ENCODE results near the gene FAM120B.

Gene FAM120B

GRCh38 chr6:170270984-170271593 lies 35.5 kb upstream of the FAM120B start:
- TF ChIP-seq Cebpa-rat (IDR thresholded peaks at IDR 0.05): no peak
- Histone ChIP-seq H3K4me3 (peak overlapping the region in 7 of 10 experiments; percentile 25 to 63 (median 45); a peak in 12 of 20 replicates), H3K36me3 (no peaks in the 10 kb centered on the region), H3K4me1 (peaks cover 32 to 47% (median 39%) of the 10 kb centered on the region in 10 experiments), H3K9me3 (replicated peaks in 1 of 11) (no peaks in the 10 kb centered on the region), H4K20me1 (peaks cover 0 to 34% (median 19%) of the 10 kb centered on the region in 11 experiments; a peak in 15 of 22 replicates), H3K9ac (peak overlapping the region in 6 of 11 experiments; percentile 26 to 63 (median 52); a peak in 9 of 22 replicates), H3K4me2 (peak overlapping the region; percentile 76 to 95 (median 91)), H3K27me3 (peaks cover 25 to 70% (median 47%) of the 10 kb centered on the region in 11 experiments), H3K27ac (peak overlapping the region in 8 of 11 experiments; percentile 22 to 72 (median 58); a peak in 13 of 22 replicates)

DNA sequence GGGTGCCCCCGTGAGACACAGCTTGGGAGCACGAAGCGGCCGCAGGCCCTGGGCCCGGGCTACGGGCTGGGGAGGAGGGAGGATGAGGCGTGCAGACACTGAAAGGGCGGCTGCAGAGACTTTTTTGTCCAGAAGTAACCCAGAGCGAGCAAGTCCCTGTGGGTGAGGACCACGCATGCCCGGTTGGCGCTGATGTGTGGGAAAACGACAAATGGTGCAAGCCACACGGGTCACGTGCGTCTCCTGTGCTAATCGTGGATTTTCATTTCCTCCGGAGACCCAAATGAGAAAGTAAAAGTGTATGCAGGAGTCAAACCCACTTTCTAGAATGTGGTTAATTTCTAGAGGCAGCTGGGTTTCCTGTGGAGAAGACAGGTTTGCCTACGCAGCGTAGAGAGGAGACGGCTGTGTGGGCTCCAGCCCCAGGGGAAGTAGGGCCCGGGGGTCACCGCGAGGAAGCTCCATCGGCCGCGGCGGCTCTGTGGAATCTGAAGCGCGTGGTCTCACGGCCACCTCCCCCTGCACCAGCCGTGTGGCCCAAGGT lies 34.7 kb upstream of the FAM120B start:
- peak overlapping the region; percentile 25 to 63 (median 46) for H3K4me3 ChIP-seq
- peak overlapping the region in 8 of 11 experiments; percentile 26 to 63 (median 52); a peak in 14 of 22 replicates for H3K9ac ChIP-seq
- H3K27me3 ChIP-seq: peaks cover 25 to 70% (median 47%) of the 10 kb centered on the region in 11 experiments
- no peaks in the 10 kb centered on the region for H3K36me3 ChIP-seq
- H3K9me3 ChIP-seq (replicated peaks in 1 of 11): no peaks in the 10 kb centered on the region; a peak in 1 of 22 replicates
- peak overlapping the region; percentile 76 to 95 (median 91) for H3K4me2 ChIP-seq
- peaks cover 0 to 34% (median 19%) of the 10 kb centered on the region in 11 experiments; a peak in 15 of 22 replicates for H4K20me1 ChIP-seq
- peaks cover 29 to 53% (median 45%) of the 10 kb centered on the region in 10 experiments for H3K4me1 ChIP-seq
- peak in 5 of 11 experiments; percentile 12 to 74 (median 68); a peak in 5 of 22 replicates for TF ChIP-seq Cebpa-rat (IDR thresholded peaks at IDR 0.05)
- peak overlapping the region in 9 of 11 experiments; percentile 22 to 72 (median 58); a peak in 14 of 22 replicates for H3K27ac ChIP-seq

GRCh38 chr6:170272341-170273065 lies 34.1 kb upstream of the FAM120B start:
- H3K27me3 ChIP-seq: peaks cover 25 to 71% (median 47%) of the 10 kb centered on the region in 11 experiments
- H3K27ac ChIP-seq: peak overlapping the region in 8 of 11 experiments; percentile 20 to 48 (median 38); a peak in 9 of 22 replicates
- H3K4me2 ChIP-seq: peak overlapping the region; percentile 76 to 95 (median 91)
- no peaks in the 10 kb centered on the region for H3K36me3 ChIP-seq
- peaks cover 0 to 34% (median 19%) of the 10 kb centered on the region in 11 experiments; a peak in 15 of 22 replicates for H4K20me1 ChIP-seq
- peaks cover 29 to 59% (median 51%) of the 10 kb centered on the region in 10 experiments for H3K4me1 ChIP-seq
- TF ChIP-seq Cebpa-rat (IDR thresholded peaks at IDR 0.05): no peak
- H3K4me3 ChIP-seq: peak overlapping the region; percentile 25 to 63 (median 46); a peak in 19 of 20 replicates
- no peaks in the 10 kb centered on the region; a peak in 1 of 22 replicates for H3K9me3 ChIP-seq (replicated peaks in 1 of 11)
- H3K9ac ChIP-seq: peak overlapping the region in 6 of 11 experiments; percentile 21 to 59 (median 40); a peak in 11 of 22 replicates

- Histone ChIP-seq H3K36me3 (no peaks in the 10 kb centered on the region), H3K9me3 (replicated peaks in 1 of 11) (no peaks in the 10 kb centered on the region; a peak in 1 of 22 replicates), H3K9ac (no peak overlapping the region), H3K4me1 (peaks cover 34 to 66% (median 58%) of the 10 kb centered on the region in 10 experiments), H3K27ac (no peak overlapping the region), H4K20me1 (peaks cover 0 to 34% (median 19%) of the 10 kb centered on the region in 11 experiments; a peak in 15 of 22 replicates), H3K4me3 (no peak overlapping the region), H3K27me3 (peaks cover 25 to 68% (median 47%) of the 10 kb centered on the region in 11 experiments), H3K4me2 (peak overlapping the region in 4 of 11 experiments; percentile 76 to 94 (median 91); a peak in 4 of 22 replicates)
- TF ChIP-seq Cebpa-rat (IDR thresholded peaks at IDR 0.05): no peak
Observed at GRCh38 chr6:170273191-170273590, 33.4 kb upstream of the FAM120B start.

DNA sequence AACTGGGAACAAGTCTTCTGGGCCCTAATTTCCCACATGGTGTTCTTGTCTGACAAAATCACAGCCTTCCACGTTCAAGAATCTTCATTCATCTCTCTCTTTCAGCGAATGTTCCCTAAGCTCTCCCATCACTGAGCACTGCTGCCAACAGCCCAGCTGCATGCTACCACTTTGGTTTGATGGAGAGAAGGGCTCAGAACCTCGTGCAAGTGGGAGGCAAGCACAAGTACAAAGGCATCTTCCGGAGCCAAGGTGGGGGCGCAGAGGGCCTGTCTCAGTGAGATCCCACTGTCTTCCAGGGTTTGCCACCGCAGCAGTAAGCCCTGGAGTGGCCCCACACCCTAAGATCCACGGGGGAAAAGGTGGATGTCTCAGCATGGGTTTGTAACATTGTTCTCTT lies 32.9 kb upstream of the FAM120B start:
- Histone ChIP-seq H3K4me1 (peaks cover 39 to 69% (median 63%) of the 10 kb centered on the region in 10 experiments), H3K27me3 (peaks cover 22 to 64% (median 44%) of the 10 kb centered on the region in 11 experiments)
- TF ChIP-seq Cebpa-rat (IDR thresholded peaks at IDR 0.05): no peak

GRCh38 chr6:170274713-170275560 lies 31.6 kb upstream of the FAM120B start:
- Histone ChIP-seq H3K4me3 (no peak overlapping the region), H4K20me1 (peaks cover 0 to 34% (median 19%) of the 10 kb centered on the region in 11 experiments; a peak in 15 of 22 replicates), H3K36me3 (no peaks in the 10 kb centered on the region), H3K27me3 (peaks cover 20 to 62% (median 40%) of the 10 kb centered on the region in 11 experiments), H3K27ac (no peak overlapping the region), H3K4me2 (no peak overlapping the region), H3K9me3 (replicated peaks in 1 of 11) (no peaks in the 10 kb centered on the region; a peak in 1 of 22 replicates), H3K4me1 (peaks cover 41 to 73% (median 68%) of the 10 kb centered on the region in 10 experiments), H3K9ac (no peak overlapping the region)
- TF ChIP-seq Cebpa-rat (IDR thresholded peaks at IDR 0.05): no peak

More for the DNA sequence above, 32.9 kb upstream of the FAM120B start:
- H3K4me2 ChIP-seq: no peak overlapping the region
- H3K36me3 ChIP-seq: no peaks in the 10 kb centered on the region
- no peak overlapping the region for H3K4me3 ChIP-seq
- peaks cover 0 to 34% (median 19%) of the 10 kb centered on the region in 11 experiments; a peak in 15 of 22 replicates for H4K20me1 ChIP-seq
- H3K27ac ChIP-seq: no peak overlapping the region
- H3K9ac ChIP-seq: no peak overlapping the region
- no peaks in the 10 kb centered on the region; a peak in 1 of 22 replicates for H3K9me3 ChIP-seq (replicated peaks in 1 of 11)

DNA sequence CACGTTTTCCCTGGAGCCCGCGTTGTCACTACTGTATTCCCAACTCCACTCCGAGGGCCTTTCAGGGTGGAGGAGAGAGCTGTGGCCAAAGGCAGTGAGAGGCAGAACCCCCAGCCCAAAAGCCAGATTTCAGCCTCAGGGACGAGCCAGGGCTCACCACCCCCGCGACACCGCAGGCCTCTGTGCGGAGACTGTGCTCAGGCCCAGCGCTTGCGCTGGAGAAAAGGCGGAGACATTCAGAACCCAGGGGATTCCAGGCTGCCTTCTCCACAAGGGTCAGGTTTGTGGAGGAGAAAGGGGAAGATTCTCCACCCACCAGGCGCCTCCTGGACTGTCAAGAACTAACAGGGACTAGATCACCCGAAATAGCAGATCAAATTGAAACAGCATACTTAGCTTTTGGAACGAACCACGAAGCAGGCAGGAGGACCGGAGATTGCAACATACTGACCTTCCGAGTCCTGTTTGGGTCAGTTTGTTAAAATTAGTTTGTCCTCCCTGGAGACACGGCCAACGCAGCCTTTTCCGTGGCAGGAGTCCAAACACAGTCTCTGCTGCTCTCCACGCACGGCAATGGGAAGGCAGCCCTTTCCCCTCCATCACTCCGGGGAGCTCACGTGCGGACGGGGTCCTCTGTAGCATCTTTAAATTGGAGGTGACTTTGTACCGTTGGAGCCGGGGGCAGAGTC lies 30.0 kb upstream of the FAM120B start:
- TF ChIP-seq Cebpa-rat (IDR thresholded peaks at IDR 0.05): no peak; a peak in 1 of 22 replicates
- H4K20me1 ChIP-seq: peaks cover 0 to 34% (median 19%) of the 10 kb centered on the region in 11 experiments; a peak in 15 of 22 replicates
- no peak overlapping the region for H3K4me3 ChIP-seq
- H3K9ac ChIP-seq: no peak overlapping the region
- H3K4me1 ChIP-seq: peaks cover 30 to 66% (median 62%) of the 10 kb centered on the region in 10 experiments
- peak overlapping the region in 8 of 11 experiments; percentile 32 to 83 (median 76); a peak in 13 of 22 replicates for H3K4me2 ChIP-seq
- peaks cover 28 to 63% (median 48%) of the 10 kb centered on the region in 11 experiments for H3K27me3 ChIP-seq
- H3K9me3 ChIP-seq (replicated peaks in 1 of 11): no peaks in the 10 kb centered on the region; a peak in 1 of 22 replicates
- H3K36me3 ChIP-seq: no peaks in the 10 kb centered on the region
- no peak overlapping the region for H3K27ac ChIP-seq
